K562 (cell line): ENCODE data around the gene SPRY4. TPM values are rescaled to one million over a fixed set of nuclear protein-coding genes. Genes with fewer than 3 reads are reported as not detected.
A peak's percentile ranks its signal among the peaks of the same experiment; 100 is the strongest.

Source experiments
- ATAC-seq: fragments of 200-7000 bp; cut with Tn5 transposase; 3 replicates; pipeline ENCODE4 v1.9.1; 2020; ENCODE audit warnings: moderate library complexity
- BruUV-seq: library from RNA; stranded (reverse); fragments of 400-500 nt; replicated peaks from 2 replicates; lab custom pipeline; 2021; lab: Mats Ljungman, UMichigan
- CTCF ChIA-PET: fragments of 300-600 bp; formaldehyde crosslinking; extraction: SDS; loops from one replicate; lab custom pipeline; 2021; ENCODE audit warnings: low intra/inter-chr PET ratio; lab: Yijun Ruan, JAX
- POLR2A ChIA-PET: fragments of 300-600, 350-650 bp; sonication (Branson Sonifier 250); formaldehyde crosslinking; extraction: SDS; loops from one replicate; lab custom pipeline; 2021; ENCODE audit warnings: antibody characterized with exemption, inconsistent platforms; lab: Yijun Ruan, JAX
- DNase-seq, 4 experiments: peaks; one replicate each; pipeline versions ENCODE4 v3.0.0 to v3.0.0-alpha.2; 2011 to 2018; ENCODE audit warnings: low spot score in 3 of 4, mixed read lengths in 3 of 4; ENCODE audit errors: extremely low read depth in 1 of 4
- FAIRE-seq: peaks from 2 replicates; lab custom pipeline; 2011; peaks lifted over from hg19 to GRCh38; lab: Jason Lieb, UNC
- H2AFZ ChIP-seq: 2 replicates; pipeline ENCODE4 v1.6.0; 2011; ENCODE audit warnings: low read depth, low read length, control low read depth, inconsistent platforms
- H3K27ac ChIP-seq: fragments of 200-600 bp; 3 replicates; pipeline ENCODE4 v1.8.0; 2011; ENCODE audit warnings: low read depth, mild to moderate bottlenecking, control low read depth, inconsistent platforms, low read length, moderate library complexity, mixed read lengths; ENCODE audit errors: extremely low read depth
- H3K27me3 ChIP-seq, 2 experiments: fragments of 300-600 bp in 1 of 2; 2 replicates in 1 of 2; 3 replicates in 1 of 2; pipeline versions ENCODE4 v1.6.0 to v1.8.0; 2011; ENCODE audit warnings: inconsistent platforms in 2 of 2, low read length in 2 of 2, mild to moderate bottlenecking in 1 of 2, mixed read lengths in 1 of 2, moderate library complexity in 1 of 2; ENCODE audit not compliant: control insufficient read depth in 2 of 2, insufficient read depth in 2 of 2
- H3K36me3 ChIP-seq: fragments of 300-600 bp; 3 replicates; pipeline ENCODE4 v1.8.0; 2011; ENCODE audit warnings: mild to moderate bottlenecking, low read length, inconsistent platforms; ENCODE audit not compliant: control insufficient read depth, insufficient read depth
- H3K4me1 ChIP-seq, 2 experiments: fragments of 200-600 bp in 1 of 2; replicated peaks in 1 of 2; 2 replicates in 1 of 2; 3 replicates in 1 of 2; pipeline versions ENCODE4 v1.5.1 to v1.8.0; 2011; ENCODE audit warnings: inconsistent platforms in 2 of 2, low read length in 2 of 2, mild to moderate bottlenecking in 1 of 2, mixed read lengths in 1 of 2, moderate library complexity in 1 of 2; ENCODE audit not compliant: control insufficient read depth in 2 of 2, insufficient read depth in 2 of 2
- H3K4me2 ChIP-seq: 2 replicates; pipeline ENCODE4 v1.6.1; 2011; ENCODE audit warnings: low read length, control low read depth, inconsistent platforms, mixed read lengths; ENCODE audit not compliant: insufficient read depth
- H3K4me3 ChIP-seq: fragments of 200-600 bp; sonication (generic), shearing (Covaris generic); 2 replicates; pipeline ENCODE4 v1.5.1; 2016; ENCODE audit warnings: control low read depth, inconsistent platforms
- H3K79me2 ChIP-seq: fragments of 200-600 bp; 3 replicates; pipeline ENCODE4 v1.8.0; 2011; ENCODE audit warnings: low read length, inconsistent platforms; ENCODE audit not compliant: control insufficient read depth, insufficient read depth
- H3K9ac ChIP-seq, 2 experiments: 2 replicates each; pipeline versions ENCODE4 v1.6.0 to v1.6.1; 2011; ENCODE audit warnings: low read depth in 2 of 2, low read length in 2 of 2, control low read depth in 1 of 2, inconsistent platforms in 1 of 2, mild to moderate bottlenecking in 1 of 2, mixed read lengths in 1 of 2; ENCODE audit not compliant: insufficient read depth in 1 of 2
- H3K9me1 ChIP-seq: one replicate; pipeline ENCODE4 v1.6.0; 2011; ENCODE audit warnings: inconsistent platforms, mild to moderate bottlenecking, low read length, moderate library complexity; ENCODE audit not compliant: control insufficient read depth, insufficient read depth
- H3K9me3 ChIP-seq: replicated peaks from 2 replicates; pipeline ENCODE4 v1.5.1; 2011; ENCODE audit warnings: low read depth, low read length, inconsistent platforms; ENCODE audit not compliant: control insufficient read depth, insufficient read depth
- H4K20me1 ChIP-seq: replicated peaks from 2 replicates; pipeline ENCODE4 v1.6.1; 2011; ENCODE audit warnings: low read length, inconsistent platforms, mixed read lengths; ENCODE audit not compliant: control insufficient read depth, insufficient read depth
- CCNT2 ChIP-seq: IDR thresholded peaks from 2 replicates; pipeline ENCODE4 v1.6.1; 2011; ENCODE audit warnings: borderline replicate concordance, low read depth, mild to moderate bottlenecking, moderate library complexity, mixed read lengths, low read length; ENCODE audit not compliant: insufficient read length; ENCODE audit errors: extremely low read depth
- CHCHD3 ChIP-seq: fragments of 250-450 bp; sonication (Bioruptor Pico); IDR thresholded peaks from 2 replicates; pipeline ENCODE4 v2.1.2; 2022; ENCODE audit warnings: mild to moderate bottlenecking
- CXXC5 ChIP-seq: fragments of 250-450 bp; sonication (Bioruptor Pico); IDR thresholded peaks from 2 replicates; pipeline ENCODE4 v1.8.0; 2022; ENCODE audit warnings: inconsistent platforms, mild to moderate bottlenecking, moderate library complexity
- MAFK ChIP-seq: IDR thresholded peaks from 2 replicates; pipeline ENCODE4 v1.6.1; 2011; ENCODE audit warnings: low read length, improper control_type of control experiment
- MED1 ChIP-seq: sonication (generic); formaldehyde crosslinking; IDR thresholded peaks from 2 replicates; pipeline ENCODE4 v1.8.1; 2023; ENCODE audit warnings: missing genetic modification reagents, borderline replicate concordance
- SAP30 ChIP-seq: fragments of 200-600 bp; sonication (generic); IDR thresholded peaks from 2 replicates; pipeline ENCODE4 v1.6.1; 2012; ENCODE audit warnings: borderline replicate concordance, low read depth, mild to moderate bottlenecking, moderate library complexity, low read length, control low read depth, inconsistent platforms; ENCODE audit not compliant: insufficient read depth, poor library complexity, severe bottlenecking
- SNIP1 ChIP-seq: fragments of 450-650 bp; IDR thresholded peaks from 2 replicates; pipeline ENCODE4 v1.7.1; 2017; ENCODE audit warnings: low read depth, mild to moderate bottlenecking
- STAG1 ChIP-seq: sonication (generic); formaldehyde crosslinking; IDR thresholded peaks from 2 replicates; pipeline ENCODE4 v1.5.0; 2020; ENCODE audit warnings: missing genetic modification reagents, borderline replicate concordance
- ZBTB33 ChIP-seq: sonication (generic); formaldehyde crosslinking; IDR thresholded peaks from 2 replicates; pipeline ENCODE4 v1.8.1; 2023; ENCODE audit warnings: mild to moderate bottlenecking, missing genetic modification reagents
- WGBS: fragments of 100-300 bp; shearing (Covaris generic); methylation state at CpG from one replicate; pipeline ENCODE4 v1.1.6; 2016; ENCODE audit warnings: low coverage, mixed read lengths; ENCODE audit not compliant: insufficient coverage; ENCODE audit errors: missing lambda C conversion rate; 5-methylcytosine and 5-hydroxymethylcytosine counted together
- in situ Hi-C: fragments of 300-500 bp; cut with MboI; formaldehyde crosslinking; loops from 4 replicates; pipeline ENCODE4 v1.15.0; 2018; ENCODE audit warnings: inconsistent platforms, mixed read lengths
- intact Hi-C: fragments of 100-400 bp; cut with micrococcal nuclease; formaldehyde crosslinking; loops from 2 replicates; pipeline ENCODE4 v1.14.2; 2022
- polyA plus RNA-seq, 8 experiments: library from polyadenylated mRNA; depleted of rRNA in 4 of 8; stranded (reverse) in 5 of 8; unstranded in 3 of 8; fragments of >200 nt; fragmentation: Nextera tagmentation in 2 of 8; fragmentation: Illumina TruSeq in 1 of 8; extraction: Ambion mirVana in 2 of 8; extraction: Trizol in 1 of 8; gene quantifications; 2 replicates each; pipeline versions ENCODE4 v1.2.1 to v1.2.3, GENCODE V29; 2011 to 2014; ENCODE audit warnings: inconsistent platforms in 1 of 8, missing spikeins in 1 of 8
- total RNA-seq, 7 experiments: library from RNA; depleted of rRNA in 6 of 7; stranded (reverse); fragments of >200 nt in 6 of 7; fragmentation: Illumina TruSeq in 2 of 7; extraction: Trizol in 2 of 7; gene quantifications; 2 replicates each; pipeline versions ENCODE4 v1.2.1 to v1.2.3, GENCODE V29; 2011 to 2021; ENCODE audit warnings: low replicate concordance in 1 of 7
- TF ChIP-seq, protein P1 (sequence below), 3 experiments: fragments of 200-800 bp in 1 of 3; fragments of 250-450 bp in 1 of 3; fragments of 450-650 bp in 1 of 3; sonication (Bioruptor Pico) in 1 of 3; sonication (Bioruptor generic) in 1 of 3; formaldehyde crosslinking in 1 of 3; IDR thresholded peaks; 2 replicates each; pipeline versions ENCODE4 v1.6.1 to v1.8.0; 2016 to 2022; ENCODE audit warnings: mild to moderate bottlenecking in 2 of 3, missing genetic modification characterization in 2 of 3, missing compliant biosample characterization in 1 of 3, moderate library complexity in 1 of 3
- TF ChIP-seq, protein P2 (sequence below): fragments of 450-650 bp; IDR thresholded peaks from 2 replicates; pipeline ENCODE4 v1.6.1; 2016; ENCODE audit warnings: low read depth, mild to moderate bottlenecking, moderate library complexity

The SPRY4 gene
- total and polyA plus RNA-seq, 9 of the 15 experiments (the other 6 are each of a cell fraction or from before 2014, with no cell fraction given) = 2.6 to 24.2 (median 9.5) TPM

DNA sequence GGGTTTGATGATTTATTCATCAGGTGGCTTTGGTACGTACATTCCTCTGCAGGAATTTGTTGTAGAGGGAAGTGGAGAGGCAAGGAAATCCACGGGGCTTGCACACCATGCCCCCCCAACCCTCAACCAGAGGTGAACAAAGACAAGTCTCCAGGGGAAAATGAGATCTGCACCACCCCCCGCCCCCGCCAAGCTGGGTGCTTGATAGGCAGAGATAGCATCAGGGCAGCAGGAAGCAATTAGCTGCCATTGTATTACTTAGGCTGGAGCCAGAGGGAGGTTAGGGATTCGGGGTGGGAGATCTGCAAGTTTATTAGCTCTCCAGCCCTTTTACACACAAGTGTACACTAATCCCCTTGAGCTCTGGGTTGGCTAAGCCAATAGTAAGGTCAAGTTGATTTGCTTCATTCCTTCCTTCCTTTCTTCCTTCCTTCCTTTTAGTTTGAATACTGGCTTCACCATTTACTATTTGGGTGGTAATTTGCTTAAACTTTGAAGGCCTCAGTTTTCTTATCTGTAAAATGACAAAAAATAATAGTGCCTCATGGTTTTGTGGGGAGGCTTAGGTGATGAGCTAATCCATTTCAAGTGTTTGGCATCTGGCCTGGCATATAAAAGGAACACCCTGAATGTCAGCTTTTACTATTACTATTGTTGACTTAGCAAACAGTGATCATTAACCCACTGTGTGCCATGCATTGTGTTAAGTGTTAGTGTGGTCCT, 34.1 kb downstream of the SPRY4 start (continued):
- TF ChIP-seq SAP30 (no peak), MAFK (no peak), CXXC5 (CRISPR knock-in tag) (no peak), CHCHD3 (CRISPR knock-in tag) (no peak), CCNT2 (no peak)

DNA sequence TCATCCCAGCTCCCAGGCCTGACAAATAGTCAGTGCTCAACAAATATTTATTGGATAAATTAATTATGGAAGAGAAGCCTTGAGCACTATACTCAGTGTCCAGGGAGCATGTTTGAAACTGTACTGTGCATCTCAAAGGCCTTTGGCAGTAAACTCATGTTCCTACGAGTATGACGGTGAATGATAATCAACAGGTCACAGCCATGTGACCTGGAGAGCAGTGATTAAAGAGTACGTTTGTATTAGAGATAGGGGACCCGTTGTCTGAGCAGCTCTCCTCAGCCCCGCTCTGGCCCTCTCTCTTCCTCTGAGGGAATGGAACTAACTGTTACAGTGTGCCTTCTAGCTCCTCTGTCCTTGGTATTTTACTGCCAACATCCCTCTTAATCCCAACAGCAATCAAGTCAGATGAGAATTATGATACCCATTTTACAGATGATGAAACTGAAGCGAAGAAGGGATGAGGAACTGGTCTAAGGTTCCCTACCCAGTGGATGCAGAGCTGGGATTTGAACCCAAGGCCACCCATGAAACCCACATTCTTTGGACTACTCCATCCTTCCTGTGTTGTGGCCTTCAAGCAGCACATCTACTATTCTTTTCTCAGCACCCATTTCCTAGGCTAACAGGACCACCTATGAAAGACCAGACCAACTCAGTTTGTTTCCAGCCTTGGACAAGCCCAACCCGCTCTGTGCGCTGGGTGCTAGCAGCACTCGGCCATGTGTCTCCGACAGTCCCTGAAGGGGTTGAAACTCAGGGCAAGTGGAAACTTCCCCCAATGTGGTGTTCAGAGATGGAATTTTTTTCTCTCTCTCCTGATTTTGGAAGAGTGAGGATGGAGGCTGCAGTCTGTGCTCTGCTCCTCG, 34.9 kb downstream of the SPRY4 start:
- in situ Hi-C loops = no loop called here
- TF ChIP-seq ZBTB33 (CRISPR knock-in tag) (peak; percentile 67), STAG1 (CRISPR knock-in tag) (no peak), SNIP1 (no peak), MED1 (CRISPR knock-in tag) (no peak)
- TF ChIP-seq, protein P1, sequence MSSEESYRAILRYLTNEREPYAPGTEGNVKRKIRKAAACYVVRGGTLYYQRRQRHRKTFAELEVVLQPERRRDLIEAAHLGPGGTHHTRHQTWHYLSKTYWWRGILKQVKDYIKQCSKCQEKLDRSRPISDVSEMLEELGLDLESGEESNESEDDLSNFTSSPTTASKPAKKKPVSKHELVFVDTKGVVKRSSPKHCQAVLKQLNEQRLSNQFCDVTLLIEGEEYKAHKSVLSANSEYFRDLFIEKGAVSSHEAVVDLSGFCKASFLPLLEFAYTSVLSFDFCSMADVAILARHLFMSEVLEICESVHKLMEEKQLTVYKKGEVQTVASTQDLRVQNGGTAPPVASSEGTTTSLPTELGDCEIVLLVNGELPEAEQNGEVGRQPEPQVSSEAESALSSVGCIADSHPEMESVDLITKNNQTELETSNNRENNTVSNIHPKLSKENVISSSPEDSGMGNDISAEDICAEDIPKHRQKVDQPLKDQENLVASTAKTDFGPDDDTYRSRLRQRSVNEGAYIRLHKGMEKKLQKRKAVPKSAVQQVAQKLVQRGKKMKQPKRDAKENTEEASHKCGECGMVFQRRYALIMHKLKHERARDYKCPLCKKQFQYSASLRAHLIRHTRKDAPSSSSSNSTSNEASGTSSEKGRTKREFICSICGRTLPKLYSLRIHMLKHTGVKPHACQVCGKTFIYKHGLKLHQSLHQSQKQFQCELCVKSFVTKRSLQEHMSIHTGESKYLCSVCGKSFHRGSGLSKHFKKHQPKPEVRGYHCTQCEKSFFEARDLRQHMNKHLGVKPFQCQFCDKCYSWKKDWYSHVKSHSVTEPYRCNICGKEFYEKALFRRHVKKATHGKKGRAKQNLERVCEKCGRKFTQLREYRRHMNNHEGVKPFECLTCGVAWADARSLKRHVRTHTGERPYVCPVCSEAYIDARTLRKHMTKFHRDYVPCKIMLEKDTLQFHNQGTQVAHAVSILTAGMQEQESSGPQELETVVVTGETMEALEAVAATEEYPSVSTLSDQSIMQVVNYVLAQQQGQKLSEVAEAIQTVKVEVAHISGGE (CRISPR knock-in tag; IDR thresholded peaks at IDR 0.05) = no peak
- TF ChIP-seq, protein P2, sequence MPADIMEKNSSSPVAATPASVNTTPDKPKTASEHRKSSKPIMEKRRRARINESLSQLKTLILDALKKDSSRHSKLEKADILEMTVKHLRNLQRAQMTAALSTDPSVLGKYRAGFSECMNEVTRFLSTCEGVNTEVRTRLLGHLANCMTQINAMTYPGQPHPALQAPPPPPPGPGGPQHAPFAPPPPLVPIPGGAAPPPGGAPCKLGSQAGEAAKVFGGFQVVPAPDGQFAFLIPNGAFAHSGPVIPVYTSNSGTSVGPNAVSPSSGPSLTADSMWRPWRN = no peak

More for the DNA sequence above, 34.9 kb downstream of the SPRY4 start:
- H3K36me3 ChIP-seq = no peaks in the 10 kb centered on the region
- H3K27ac ChIP-seq = no peak overlapping the region
- no TSS peak for BruUV-seq
- no peak overlapping the region for H3K4me3 ChIP-seq
- H3K9ac ChIP-seq = 0 out of 4 replicates have a peak overlapping the region, but pooled peaks of 1 of the 2 experiments have one; percentile 8
- intact Hi-C loops = no loop called here
- no peaks in the 10 kb centered on the region for H4K20me1 ChIP-seq
- ChIA-PET POLR2A (interaction anchor here (2.0 to 3.4 kb wide), 2 partner anchors 9 to 10 kb away, joined by 5 to 13 read pairs; no protein-coding TSS in a partner anchor), CTCF (no interaction called here)
- no peaks in the 10 kb centered on the region for H3K79me2 ChIP-seq
- DNase-seq = peak in 1 of 4 experiments; percentile 24
- no peaks in the 10 kb centered on the region for H3K27me3 ChIP-seq
- ATAC-seq = peak; percentile 29
- no peaks in the 10 kb centered on the region for H3K9me1 ChIP-seq
- no peak for FAIRE-seq
- WGBS = 39% methylated on average over 11 of the region's 11 CpGs
- H3K9me3 ChIP-seq = no peaks in the 10 kb centered on the region
- peaks cover 8 to 14% of the 10 kb centered on the region in 2 experiments; a peak in 3 of 5 replicates for H3K4me1 ChIP-seq
- no peak overlapping the region for H2AFZ ChIP-seq
- H3K4me2 ChIP-seq = no peak overlapping the region
